Measurements from ENCODE around the gene SNX8.

Gene SNX8

GRCh38 chr7:2283074-2283473, 31.2 kb downstream of the SNX8 start:
- Histone ChIP-seq H3K4me1 (ENCODE audit: control insufficient read depth, insufficient read depth, low read length) (peaks cover 2% of the 10 kb centered on the region), H3K4me3 (ENCODE audit: low read depth, low read length) (no peak overlapping the region), H3K27me3 (ENCODE audit: control insufficient read depth, insufficient read depth, low read length) (no peaks in the 10 kb centered on the region), H3K9ac (ENCODE audit: low read depth, low read length) (no peak overlapping the region), H3K9me3 (ENCODE audit: control insufficient read depth, insufficient read depth, low read length) (no peaks in the 10 kb centered on the region), H3K36me3 (ENCODE audit: control insufficient read depth, insufficient read depth, low read length) (no peaks in the 10 kb centered on the region)

DNA sequence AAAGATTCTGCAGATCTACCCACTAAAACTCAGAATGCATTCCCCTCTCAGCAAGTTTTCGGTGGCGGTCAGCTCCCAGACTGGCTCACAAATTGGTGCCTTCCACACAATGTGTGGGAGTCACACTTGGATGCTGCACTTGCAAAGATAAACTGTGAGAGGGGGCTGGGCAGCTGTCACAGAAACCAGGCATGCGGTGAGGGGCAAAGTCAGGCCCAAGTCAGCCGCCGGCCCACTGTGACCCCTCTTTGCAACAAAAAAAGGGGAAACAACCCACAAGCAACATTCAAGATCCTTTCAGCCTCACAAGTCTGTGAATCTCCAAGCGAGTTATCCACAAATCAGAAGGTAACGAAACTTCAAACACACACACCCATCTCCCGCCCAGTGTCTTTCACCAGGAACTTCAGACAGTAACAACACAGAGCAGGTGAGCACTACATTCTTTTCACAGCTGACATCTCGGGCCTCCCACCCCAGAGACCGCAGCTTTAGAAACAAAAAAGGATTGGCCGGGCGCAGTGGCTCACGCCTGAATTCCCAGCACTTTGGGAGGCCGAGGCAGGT, 32.0 kb downstream of the SNX8 start:
- Histone ChIP-seq H3K9me3 (ENCODE audit: control insufficient read depth, insufficient read depth, low read length) (no peaks in the 10 kb centered on the region), H3K4me3 (ENCODE audit: low read depth, low read length) (no peak overlapping the region), H3K27me3 (ENCODE audit: control insufficient read depth, insufficient read depth, low read length) (no peaks in the 10 kb centered on the region), H3K9ac (ENCODE audit: low read depth, low read length) (no peak overlapping the region), H3K4me1 (ENCODE audit: control insufficient read depth, insufficient read depth, low read length) (peaks cover 2% of the 10 kb centered on the region), H3K36me3 (ENCODE audit: control insufficient read depth, insufficient read depth, low read length) (no peaks in the 10 kb centered on the region)

- H3K27me3 ChIP-seq (ENCODE audit: control insufficient read depth, insufficient read depth, low read length), result no peaks in the 10 kb centered on the region
- H3K4me3 ChIP-seq (ENCODE audit: low read depth, low read length), result no peak overlapping the region
- H3K36me3 ChIP-seq (ENCODE audit: control insufficient read depth, insufficient read depth, low read length), result peaks cover 3% of the 10 kb centered on the region
- no peaks in the 10 kb centered on the region for H3K9me3 ChIP-seq (ENCODE audit: control insufficient read depth, insufficient read depth, low read length)
- no peak overlapping the region for H3K9ac ChIP-seq (ENCODE audit: low read depth, low read length)
- H3K4me1 ChIP-seq (ENCODE audit: control insufficient read depth, insufficient read depth, low read length), result peaks cover 2% of the 10 kb centered on the region
These were observed 32.7 kb downstream of the SNX8 start for GRCh38 chr7:2281541-2281940.

DNA sequence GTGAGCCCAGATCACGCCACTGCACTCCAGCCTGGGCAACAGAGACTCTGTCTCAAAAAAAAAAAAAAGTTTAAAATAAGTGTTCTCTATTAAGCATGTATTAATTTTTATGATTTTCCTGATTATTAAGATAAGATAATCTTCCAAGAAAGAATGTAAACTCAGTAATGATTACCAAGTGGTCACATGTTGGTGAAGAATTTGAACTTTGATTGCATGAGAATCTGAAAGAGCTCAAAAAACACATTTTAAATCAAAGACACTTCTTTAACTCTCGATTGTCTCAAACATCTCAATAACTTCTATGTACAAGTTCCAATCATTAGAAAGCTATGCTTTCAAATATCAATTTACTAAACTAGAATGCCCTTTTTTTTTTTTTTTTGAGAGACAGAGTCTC, 33.8 kb downstream of the SNX8 start:
- Histone ChIP-seq H3K4me1 (ENCODE audit: control insufficient read depth, insufficient read depth, low read length) (peaks cover 2% of the 10 kb centered on the region), H3K36me3 (ENCODE audit: control insufficient read depth, insufficient read depth, low read length) (peaks cover 8% of the 10 kb centered on the region), H3K9me3 (ENCODE audit: control insufficient read depth, insufficient read depth, low read length) (no peaks in the 10 kb centered on the region), H3K9ac (ENCODE audit: low read depth, low read length) (no peak overlapping the region), H3K4me3 (ENCODE audit: low read depth, low read length) (no peak overlapping the region), H3K27me3 (ENCODE audit: control insufficient read depth, insufficient read depth, low read length) (no peaks in the 10 kb centered on the region)

- Histone ChIP-seq H3K36me3 (ENCODE audit: control insufficient read depth, insufficient read depth, low read length) (peaks cover 10% of the 10 kb centered on the region), H3K4me3 (ENCODE audit: low read depth, low read length) (no peak overlapping the region), H3K4me1 (ENCODE audit: control insufficient read depth, insufficient read depth, low read length) (peaks cover 2% of the 10 kb centered on the region), H3K9ac (ENCODE audit: low read depth, low read length) (no peak overlapping the region), H3K27me3 (ENCODE audit: control insufficient read depth, insufficient read depth, low read length) (no peaks in the 10 kb centered on the region), H3K9me3 (ENCODE audit: control insufficient read depth, insufficient read depth, low read length) (no peaks in the 10 kb centered on the region)
These were observed 34.3 kb downstream of the SNX8 start for GRCh38 chr7:2279896-2280295.

DNA sequence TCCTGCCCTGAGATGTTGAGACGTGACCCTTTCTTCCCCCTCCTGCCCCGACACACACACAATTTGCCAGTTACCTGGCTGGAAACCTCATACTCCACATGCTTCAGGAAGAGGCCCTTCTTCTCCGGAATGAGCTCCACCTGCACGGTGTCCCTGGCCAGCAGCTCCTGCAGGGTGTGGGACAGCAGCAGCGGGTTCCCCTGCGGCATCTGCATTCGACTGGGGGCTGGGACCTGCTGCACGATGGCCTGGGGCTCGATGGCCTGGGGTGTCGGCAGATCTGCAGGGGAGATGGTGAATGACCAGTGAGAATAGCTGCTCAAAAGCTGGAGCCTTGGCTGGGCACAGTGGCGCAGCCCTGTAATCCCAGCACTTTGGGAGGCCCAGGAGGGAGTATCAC, 36.2 kb downstream of the SNX8 start:
- H3K9me3 ChIP-seq (ENCODE audit: control insufficient read depth, insufficient read depth, low read length), result no peaks in the 10 kb centered on the region
- H3K4me1 ChIP-seq (ENCODE audit: control insufficient read depth, insufficient read depth, low read length), result peaks cover 2% of the 10 kb centered on the region
- H3K36me3 ChIP-seq (ENCODE audit: control insufficient read depth, insufficient read depth, low read length), result peaks cover 20% of the 10 kb centered on the region
- H3K27me3 ChIP-seq (ENCODE audit: control insufficient read depth, insufficient read depth, low read length), result no peaks in the 10 kb centered on the region
- H3K4me3 ChIP-seq (ENCODE audit: low read depth, low read length), result no peak overlapping the region
- H3K9ac ChIP-seq (ENCODE audit: low read depth, low read length), result no peak overlapping the region

DNA sequence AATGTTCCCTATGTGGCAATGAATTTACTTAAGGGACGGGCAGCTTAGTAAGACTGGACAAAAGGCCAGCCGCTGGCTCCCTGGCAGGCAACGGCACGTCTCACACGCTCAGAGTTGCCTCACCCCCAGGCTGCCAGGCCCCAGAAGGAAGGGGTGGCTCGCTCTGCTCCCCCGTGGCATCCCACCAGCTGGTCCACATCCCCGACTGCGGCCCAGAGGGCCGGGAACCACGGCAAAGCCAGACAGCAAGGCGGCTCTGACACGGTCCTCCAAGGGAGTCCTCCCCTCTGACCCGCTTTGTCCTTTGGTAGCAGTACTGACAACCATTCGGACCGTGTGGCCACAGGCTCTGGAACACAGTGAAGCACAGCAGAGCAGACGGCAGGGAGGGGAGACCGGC, 38.1 kb downstream of the SNX8 start:
- Histone ChIP-seq H3K4me1 (ENCODE audit: control insufficient read depth, insufficient read depth, low read length) (no peaks in the 10 kb centered on the region), H3K27me3 (ENCODE audit: control insufficient read depth, insufficient read depth, low read length) (no peaks in the 10 kb centered on the region), H3K36me3 (ENCODE audit: control insufficient read depth, insufficient read depth, low read length) (peaks cover 26% of the 10 kb centered on the region), H3K9me3 (ENCODE audit: control insufficient read depth, insufficient read depth, low read length) (no peaks in the 10 kb centered on the region), H3K4me3 (ENCODE audit: low read depth, low read length) (no peak overlapping the region), H3K9ac (ENCODE audit: low read depth, low read length) (no peak overlapping the region)

GRCh38 chr7:2275101-2275500, 39.1 kb downstream of the SNX8 start:
- Histone ChIP-seq H3K4me1 (ENCODE audit: control insufficient read depth, insufficient read depth, low read length) (peaks cover 2% of the 10 kb centered on the region), H3K4me3 (ENCODE audit: low read depth, low read length) (no peak overlapping the region), H3K36me3 (ENCODE audit: control insufficient read depth, insufficient read depth, low read length) (peaks cover 29% of the 10 kb centered on the region), H3K27me3 (ENCODE audit: control insufficient read depth, insufficient read depth, low read length) (no peaks in the 10 kb centered on the region), H3K9me3 (ENCODE audit: control insufficient read depth, insufficient read depth, low read length) (no peaks in the 10 kb centered on the region), H3K9ac (ENCODE audit: low read depth, low read length) (no peak overlapping the region)

- no peaks in the 10 kb centered on the region for H3K27me3 ChIP-seq (ENCODE audit: control insufficient read depth, insufficient read depth, low read length)
- H3K9me3 ChIP-seq (ENCODE audit: control insufficient read depth, insufficient read depth, low read length), result no peaks in the 10 kb centered on the region
- H3K36me3 ChIP-seq (ENCODE audit: control insufficient read depth, insufficient read depth, low read length), result peaks cover 29% of the 10 kb centered on the region
These were observed 39.6 kb downstream of the SNX8 start for GRCh38 chr7:2274666-2275065.

GRCh38 chr7:2273866-2274265, 40.4 kb downstream of the SNX8 start:
- H3K36me3 ChIP-seq (ENCODE audit: control insufficient read depth, insufficient read depth, low read length), result peaks cover 29% of the 10 kb centered on the region
- no peaks in the 10 kb centered on the region for H3K9me3 ChIP-seq (ENCODE audit: control insufficient read depth, insufficient read depth, low read length)
- H3K27me3 ChIP-seq (ENCODE audit: control insufficient read depth, insufficient read depth, low read length), result no peaks in the 10 kb centered on the region
- H3K9ac ChIP-seq (ENCODE audit: low read depth, low read length), result no peak overlapping the region
- peaks cover 2% of the 10 kb centered on the region for H3K4me1 ChIP-seq (ENCODE audit: control insufficient read depth, insufficient read depth, low read length)
- no peak overlapping the region for H3K4me3 ChIP-seq (ENCODE audit: low read depth, low read length)

More at GRCh38 chr7:2274666-2275065, 39.6 kb downstream of the SNX8 start:
- Histone ChIP-seq H3K4me3 (ENCODE audit: low read depth, low read length) (no peak overlapping the region), H3K9ac (ENCODE audit: low read depth, low read length) (no peak overlapping the region), H3K4me1 (ENCODE audit: control insufficient read depth, insufficient read depth, low read length) (peaks cover 2% of the 10 kb centered on the region)

DNA sequence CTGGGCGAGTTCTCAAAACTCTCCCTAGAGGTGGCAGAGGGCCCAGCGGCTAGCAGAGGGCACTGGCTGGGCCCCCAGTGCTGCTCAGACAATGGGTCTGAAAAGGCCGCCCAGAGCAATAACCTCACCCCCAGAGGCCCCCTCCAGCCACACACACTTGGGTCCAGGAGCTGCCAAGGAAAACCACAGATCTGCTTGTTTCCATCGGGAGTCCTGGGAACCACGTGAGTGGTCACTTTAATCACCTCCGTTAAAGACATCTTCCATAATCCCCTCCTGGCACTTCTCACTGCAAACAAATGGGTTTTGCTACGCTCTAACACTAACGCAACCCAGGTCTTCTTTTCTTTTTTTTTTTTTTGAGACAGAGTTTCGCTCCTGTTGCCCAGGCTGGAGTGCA, 42.2 kb downstream of the SNX8 start:
- H3K9me3 ChIP-seq (ENCODE audit: control insufficient read depth, insufficient read depth, low read length), result no peaks in the 10 kb centered on the region
- no peaks in the 10 kb centered on the region for H3K27me3 ChIP-seq (ENCODE audit: control insufficient read depth, insufficient read depth, low read length)
- no peak overlapping the region for H3K9ac ChIP-seq (ENCODE audit: low read depth, low read length)
- H3K36me3 ChIP-seq (ENCODE audit: control insufficient read depth, insufficient read depth, low read length), result peaks cover 26% of the 10 kb centered on the region
- H3K4me1 ChIP-seq (ENCODE audit: control insufficient read depth, insufficient read depth, low read length), result peaks cover 2% of the 10 kb centered on the region
- H3K4me3 ChIP-seq (ENCODE audit: low read depth, low read length), result no peak overlapping the region

DNA sequence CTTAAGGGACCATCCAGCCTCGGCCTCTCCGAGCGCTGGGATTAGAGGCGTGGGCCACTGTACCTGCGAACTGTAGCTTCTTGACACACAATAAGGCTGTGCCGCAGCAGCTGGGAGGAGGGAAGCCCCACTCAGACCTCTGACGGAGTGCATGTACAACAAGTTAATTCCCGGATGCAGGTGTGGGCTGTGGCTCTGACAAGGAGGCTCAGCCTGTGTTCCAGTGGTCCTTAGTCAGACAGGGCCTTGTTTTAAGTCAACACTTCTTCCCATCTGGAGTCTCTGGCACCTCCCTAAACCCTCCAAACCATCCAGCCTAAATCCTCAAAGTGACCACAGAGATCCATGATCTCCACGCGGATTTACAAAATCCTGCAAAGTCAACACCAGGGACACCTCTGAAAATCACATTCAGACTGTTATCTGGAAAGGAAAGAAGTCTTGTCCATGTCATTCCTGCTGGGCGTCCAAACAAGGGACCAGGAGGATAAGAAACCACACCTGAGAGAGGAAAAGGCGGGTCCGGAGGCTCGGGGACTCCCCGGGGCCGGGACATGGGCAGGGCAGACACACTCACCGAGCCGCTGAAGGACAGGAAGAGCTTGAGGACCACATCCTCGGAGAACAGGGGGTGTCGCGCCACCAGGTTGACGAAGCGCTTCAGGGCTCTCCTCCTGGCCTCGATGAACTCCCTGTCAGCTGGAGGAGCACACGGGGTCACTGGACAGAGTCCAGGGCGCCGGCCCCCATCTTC, 42.8 kb downstream of the SNX8 start:
- H3K27me3 ChIP-seq (ENCODE audit: control insufficient read depth, insufficient read depth, low read length), result no peaks in the 10 kb centered on the region
- H3K36me3 ChIP-seq (ENCODE audit: control insufficient read depth, insufficient read depth, low read length), result peaks cover 25% of the 10 kb centered on the region
- peaks cover 2% of the 10 kb centered on the region for H3K4me1 ChIP-seq (ENCODE audit: control insufficient read depth, insufficient read depth, low read length)
- H3K4me3 ChIP-seq (ENCODE audit: low read depth, low read length), result no peak overlapping the region
- H3K9ac ChIP-seq (ENCODE audit: low read depth, low read length), result no peak overlapping the region
- H3K9me3 ChIP-seq (ENCODE audit: control insufficient read depth, insufficient read depth, low read length), result no peaks in the 10 kb centered on the region
